HAP-1 (cell line): ENCODE results near the gene KRTAP10-1.

ENCODE experiments used
- DNase-seq, 2 experiments: peaks; one replicate each; pipeline ENCODE4 v3.0.0-alpha.2; 2016 to 2020; ENCODE audit warnings: low spot score in 2 of 2
- H3K27me3 ChIP-seq: fragments of 250-450 bp; sonication (Bioruptor Pico); 2 replicates; pipeline ENCODE4 v1.5.1; 2020; ENCODE audit warnings: low read depth, mild to moderate bottlenecking, moderate library complexity
- H3K36me3 ChIP-seq: fragments of 250-450 bp; sonication (Bioruptor Pico); replicated peaks from 2 replicates; pipeline ENCODE4 v1.5.1; 2020; ENCODE audit warnings: mild to moderate bottlenecking
- H3K4me1 ChIP-seq: fragments of 250-450 bp; sonication (Bioruptor Pico); 2 replicates; pipeline ENCODE4 v1.5.1; 2020; ENCODE audit warnings: mild to moderate bottlenecking
- H3K4me3 ChIP-seq: fragments of 250-450 bp; sonication (Bioruptor Pico); 2 replicates; pipeline ENCODE4 v1.5.1; 2020; ENCODE audit warnings: mild to moderate bottlenecking, moderate library complexity
- H3K9me3 ChIP-seq: fragments of 250-450 bp; sonication (Bioruptor Pico); 2 replicates; pipeline ENCODE4 v1.5.1; 2020; ENCODE audit warnings: mild to moderate bottlenecking, moderate library complexity
- in situ Hi-C: fragments of 300-500 bp; cut with MboI; formaldehyde crosslinking; loops from 3 replicates; pipeline ENCODE4 v1.14.3; 2020; ENCODE audit warnings: low sequenced_read_pairs, inconsistent platforms, mixed read lengths

Gene KRTAP10-1

DNA sequence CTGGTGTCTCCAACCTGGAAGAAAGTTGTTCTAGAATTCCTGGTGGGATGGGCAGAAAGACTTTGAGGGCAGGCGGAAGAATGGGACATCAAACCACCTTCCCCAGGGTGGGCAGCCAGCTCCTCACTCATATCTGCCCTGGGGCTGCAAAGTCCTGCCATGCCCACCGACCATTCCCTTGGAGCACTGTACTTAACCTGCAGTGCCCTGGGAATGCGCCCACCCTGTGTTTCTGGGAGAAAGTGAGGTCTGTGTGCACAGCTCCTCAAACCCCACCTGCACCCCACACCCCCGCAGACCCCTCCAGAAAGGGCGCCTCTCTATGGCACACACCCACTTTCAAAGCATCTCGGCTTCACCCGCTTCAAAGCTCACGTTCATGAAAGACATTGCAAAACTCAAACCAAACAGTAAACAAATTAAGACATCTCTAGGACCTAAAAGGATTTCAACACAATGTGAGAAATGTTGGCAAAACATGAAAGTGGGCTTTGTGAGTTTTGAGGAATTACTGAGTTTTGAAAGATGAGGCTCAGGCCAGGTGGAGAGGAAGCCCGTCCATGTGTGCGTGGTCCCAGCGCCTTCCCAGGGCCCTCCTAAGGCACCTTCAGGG, 25.1 kb downstream of the KRTAP10-1 start:
- in situ Hi-C loops, result no loop called here
- Histone ChIP-seq H3K4me1 (no peaks in the 10 kb centered on the region), H3K9me3 (no peaks in the 10 kb centered on the region), H3K4me3 (no peak overlapping the region), H3K27me3 (no peaks in the 10 kb centered on the region), H3K36me3 (no peaks in the 10 kb centered on the region)
- no peak for DNase-seq

DNA sequence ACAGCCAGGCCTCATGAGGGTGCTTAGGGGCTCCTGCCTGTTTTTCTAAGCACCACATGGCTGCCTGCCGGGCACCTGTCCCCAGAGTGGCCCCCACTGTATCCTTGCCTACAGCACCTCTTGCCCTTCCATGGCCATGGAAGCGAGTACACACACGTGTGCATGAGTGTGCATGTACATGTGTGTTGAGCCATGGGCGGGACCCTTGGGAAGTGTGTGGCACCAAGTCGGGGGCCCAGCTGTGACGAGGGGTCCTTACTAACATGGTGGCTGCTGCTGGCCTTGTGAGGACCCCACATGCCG, 25.8 kb downstream of the KRTAP10-1 start:
- Histone ChIP-seq H3K4me3 (no peak overlapping the region), H3K9me3 (no peaks in the 10 kb centered on the region), H3K4me1 (no peaks in the 10 kb centered on the region), H3K36me3 (no peaks in the 10 kb centered on the region), H3K27me3 (no peaks in the 10 kb centered on the region)
- DNase-seq, result no peak
- in situ Hi-C loops, result no loop called here

DNA sequence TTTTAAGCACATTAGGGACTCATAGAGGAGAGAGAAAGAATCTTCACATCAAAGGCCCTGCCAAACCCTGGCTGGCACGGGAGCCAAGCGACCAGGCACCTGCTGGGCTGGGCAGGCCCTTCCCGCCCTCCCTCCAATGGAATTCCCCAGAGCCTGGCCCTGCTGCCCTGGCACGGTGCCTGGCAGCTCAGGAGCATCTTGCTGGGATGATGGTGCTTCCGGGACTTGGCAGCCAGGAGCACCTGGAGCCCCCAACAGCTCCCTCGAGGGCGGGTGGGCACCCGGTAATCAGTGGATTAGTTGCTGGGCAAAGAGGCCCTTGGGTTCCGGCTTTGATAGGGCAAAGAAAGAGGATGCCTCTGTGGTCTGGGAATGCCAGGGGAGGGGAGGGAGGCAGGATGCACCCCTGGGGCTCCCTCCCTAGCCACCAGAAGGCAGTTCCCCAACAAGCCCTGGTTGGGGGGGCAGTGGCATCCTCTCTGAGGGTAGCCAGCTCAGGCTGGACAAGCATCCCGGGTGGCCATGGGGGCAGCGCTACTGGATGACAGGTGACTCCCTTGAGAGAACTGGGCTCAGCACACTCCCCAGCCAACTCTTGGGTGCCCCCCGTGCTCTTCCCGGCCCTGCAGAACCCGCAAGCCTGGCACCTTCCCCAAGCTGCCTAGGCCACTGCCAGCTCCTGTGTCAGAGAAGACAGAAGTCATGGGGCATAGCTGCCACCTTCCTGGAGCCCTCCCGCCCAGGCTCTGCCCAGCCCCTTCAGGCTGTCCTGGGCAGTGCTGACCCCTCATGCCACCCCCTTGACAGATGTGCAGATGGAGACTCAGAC, 26.4 kb downstream of the KRTAP10-1 start:
- Histone ChIP-seq H3K36me3 (no peaks in the 10 kb centered on the region), H3K4me1 (no peaks in the 10 kb centered on the region), H3K9me3 (no peaks in the 10 kb centered on the region), H3K4me3 (no peak overlapping the region), H3K27me3 (no peaks in the 10 kb centered on the region)
- in situ Hi-C loops, result no loop called here
- no peak for DNase-seq

- Histone ChIP-seq H3K4me1 (no peaks in the 10 kb centered on the region), H3K4me3 (no peak overlapping the region), H3K36me3 (no peaks in the 10 kb centered on the region), H3K27me3 (no peaks in the 10 kb centered on the region), H3K9me3 (no peaks in the 10 kb centered on the region)
- no peak for DNase-seq
- in situ Hi-C loops, result no loop called here
These were observed 27.3 kb downstream of the KRTAP10-1 start for GRCh38 chr21:44512496-44513388.

- Histone ChIP-seq H3K4me1 (no peaks in the 10 kb centered on the region), H3K27me3 (no peaks in the 10 kb centered on the region; the same call in 1 of the 2 replicates), H3K4me3 (no peak overlapping the region), H3K9me3 (no peaks in the 10 kb centered on the region), H3K36me3 (no peaks in the 10 kb centered on the region)
- no peak for DNase-seq
- in situ Hi-C loops, result no loop called here
These were observed 28.1 kb downstream of the KRTAP10-1 start for GRCh38 chr21:44511938-44512275.

- no peaks in the 10 kb centered on the region; the same call in 1 of the 2 replicates for H3K27me3 ChIP-seq
- H3K9me3 ChIP-seq, result no peaks in the 10 kb centered on the region
- in situ Hi-C loops, result no loop called here
- DNase-seq, result no peak
- no peaks in the 10 kb centered on the region for H3K36me3 ChIP-seq
- no peak overlapping the region for H3K4me3 ChIP-seq
- no peaks in the 10 kb centered on the region for H3K4me1 ChIP-seq
These were observed 28.6 kb downstream of the KRTAP10-1 start for GRCh38 chr21:44511219-44511937.

- Histone ChIP-seq H3K4me1 (no peaks in the 10 kb centered on the region), H3K9me3 (no peaks in the 10 kb centered on the region), H3K27me3 (no peaks in the 10 kb centered on the region; the same call in 1 of the 2 replicates), H3K36me3 (no peaks in the 10 kb centered on the region), H3K4me3 (peak overlapping the region; percentile 18)
- in situ Hi-C loops, result no loop called here
- peak; percentile 26 to 81 for DNase-seq
These were observed 29.3 kb downstream of the KRTAP10-1 start for GRCh38 chr21:44510508-44511218.

GRCh38 chr21:44510109-44510507, 29.9 kb downstream of the KRTAP10-1 start:
- Histone ChIP-seq H3K36me3 (no peaks in the 10 kb centered on the region), H3K27me3 (no peaks in the 10 kb centered on the region; the same call in 1 of the 2 replicates), H3K4me3 (no peak overlapping the region), H3K9me3 (no peaks in the 10 kb centered on the region), H3K4me1 (no peaks in the 10 kb centered on the region)
- DNase-seq, result no peak
- in situ Hi-C loops, result no loop called here

- Histone ChIP-seq H3K27me3 (no peaks in the 10 kb centered on the region; the same call in 1 of the 2 replicates), H3K36me3 (no peaks in the 10 kb centered on the region), H3K4me3 (no peak overlapping the region), H3K4me1 (no peaks in the 10 kb centered on the region), H3K9me3 (no peaks in the 10 kb centered on the region)
- in situ Hi-C loops, result loop anchor here (5.0 kb wide), 1 partner anchor 283 kb away; no protein-coding TSS in a partner anchor
- DNase-seq, result no peak
These were observed 30.5 kb downstream of the KRTAP10-1 start for GRCh38 chr21:44509539-44509938.

GRCh38 chr21:44508711-44509445, 31.1 kb downstream of the KRTAP10-1 start:
- in situ Hi-C loops, result loop anchor here (5.0 kb wide), 1 partner anchor 283 kb away; no protein-coding TSS in a partner anchor
- H3K4me1 ChIP-seq, result no peaks in the 10 kb centered on the region

GRCh38 chr21:44508426-44508710, 31.6 kb downstream of the KRTAP10-1 start:
- no peak overlapping the region for H3K4me3 ChIP-seq
- H3K27me3 ChIP-seq, result no peaks in the 10 kb centered on the region; the same call in 1 of the 2 replicates
- in situ Hi-C loops, result loop anchor here (5.0 kb wide), 1 partner anchor 284 kb away; no protein-coding TSS in a partner anchor
- no peaks in the 10 kb centered on the region for H3K4me1 ChIP-seq
- no peak for DNase-seq
- no peaks in the 10 kb centered on the region for H3K9me3 ChIP-seq
- no peaks in the 10 kb centered on the region for H3K36me3 ChIP-seq

More at GRCh38 chr21:44508711-44509445, 31.1 kb downstream of the KRTAP10-1 start:
- H3K36me3 ChIP-seq, result no peaks in the 10 kb centered on the region
- no peak overlapping the region for H3K4me3 ChIP-seq
- H3K9me3 ChIP-seq, result no peaks in the 10 kb centered on the region
- no peaks in the 10 kb centered on the region; the same call in 1 of the 2 replicates for H3K27me3 ChIP-seq
- no peak for DNase-seq

- no peaks in the 10 kb centered on the region for H3K36me3 ChIP-seq
These were observed 32.1 kb downstream of the KRTAP10-1 start for GRCh38 chr21:44507673-44508425.

More at GRCh38 chr21:44507673-44508425, 32.1 kb downstream of the KRTAP10-1 start:
- H3K4me1 ChIP-seq, result no peaks in the 10 kb centered on the region
- in situ Hi-C loops, result loop anchor here (5.0 kb wide), 1 partner anchor 284 kb away; no protein-coding TSS in a partner anchor
- no peaks in the 10 kb centered on the region; the same call in 1 of the 2 replicates for H3K27me3 ChIP-seq
- DNase-seq, result no peak
- no peak overlapping the region for H3K4me3 ChIP-seq
- no peaks in the 10 kb centered on the region for H3K9me3 ChIP-seq
